ENCODE measurements around the gene ERBB4.

Gene ERBB4

GRCh38 chr2:211823886-211824479, 714.6 kb downstream of the ERBB4 start:
- Mint-ChIP-seq H3K4me1 (ENCODE audit: low read depth) (no peaks in the 10 kb centered on the region), H3K27me3 (no peaks in the 10 kb centered on the region), H3K36me3 (ENCODE audit: low read depth) (no peaks in the 10 kb centered on the region), H3K4me3 (no peak overlapping the region), H3K9me3 (peaks cover 10% of the 10 kb centered on the region), H3K27ac (no peak overlapping the region)
- no peak for DNase-seq

DNA sequence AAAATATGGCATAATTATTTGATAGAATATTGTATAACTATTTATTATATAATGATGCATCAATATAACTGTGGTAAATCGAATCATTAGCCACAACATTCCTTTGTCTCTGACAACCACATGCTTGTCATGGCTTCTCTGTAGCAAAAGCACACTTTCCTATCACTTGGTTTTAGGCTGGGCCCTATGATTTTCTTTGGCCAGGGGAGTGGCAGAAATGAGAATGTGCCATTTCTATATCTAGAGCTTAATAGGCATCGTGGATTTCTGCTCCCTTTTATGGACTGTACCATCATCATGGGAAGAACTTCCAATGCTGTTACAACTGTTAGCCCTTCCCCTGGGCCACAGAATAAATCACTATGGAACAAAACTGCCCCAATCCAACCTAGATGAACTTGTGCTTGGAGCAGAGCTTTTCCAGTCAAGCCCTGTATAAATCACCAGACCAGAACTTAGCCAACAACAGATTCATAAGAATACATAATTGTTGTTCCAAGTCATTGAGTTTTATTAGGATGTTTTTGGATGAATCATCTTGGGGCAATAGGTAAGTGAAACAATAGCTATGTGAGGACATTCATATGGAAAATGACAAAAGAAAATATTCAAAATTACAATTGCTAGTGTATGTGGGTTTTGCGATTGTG, 715.8 kb downstream of the ERBB4 start:
- Mint-ChIP-seq H3K27me3 (no peaks in the 10 kb centered on the region), H3K36me3 (ENCODE audit: low read depth) (no peaks in the 10 kb centered on the region), H3K9me3 (peaks cover 10% of the 10 kb centered on the region), H3K4me3 (no peak overlapping the region), H3K27ac (no peak overlapping the region), H3K4me1 (ENCODE audit: low read depth) (no peaks in the 10 kb centered on the region)
- no peak for DNase-seq

DNA sequence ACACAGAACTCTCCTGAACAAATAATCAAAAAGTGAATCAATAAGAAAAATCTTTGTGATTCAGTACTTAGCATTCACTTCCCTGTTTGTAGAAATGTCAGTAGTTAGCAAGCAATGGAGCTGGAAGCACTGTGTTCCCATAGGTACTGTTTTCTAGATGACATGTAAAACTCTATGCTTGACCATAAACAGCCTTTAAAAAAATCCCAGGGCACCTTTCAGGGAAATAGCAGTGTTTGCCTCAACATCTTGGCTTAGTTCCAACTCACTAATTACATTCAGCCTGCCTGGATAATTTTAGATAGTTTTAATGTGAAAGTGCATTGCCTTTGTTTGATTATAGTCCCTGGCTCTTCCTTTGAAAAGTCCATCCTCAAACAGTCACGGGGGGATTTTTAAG, 721.8 kb downstream of the ERBB4 start:
- Mint-ChIP-seq H3K4me3 (no peak overlapping the region), H3K9me3 (peaks cover 13% of the 10 kb centered on the region), H3K27ac (no peak overlapping the region), H3K36me3 (ENCODE audit: low read depth) (no peaks in the 10 kb centered on the region), H3K27me3 (no peaks in the 10 kb centered on the region), H3K4me1 (ENCODE audit: low read depth) (no peaks in the 10 kb centered on the region)
- no peak for DNase-seq

DNA sequence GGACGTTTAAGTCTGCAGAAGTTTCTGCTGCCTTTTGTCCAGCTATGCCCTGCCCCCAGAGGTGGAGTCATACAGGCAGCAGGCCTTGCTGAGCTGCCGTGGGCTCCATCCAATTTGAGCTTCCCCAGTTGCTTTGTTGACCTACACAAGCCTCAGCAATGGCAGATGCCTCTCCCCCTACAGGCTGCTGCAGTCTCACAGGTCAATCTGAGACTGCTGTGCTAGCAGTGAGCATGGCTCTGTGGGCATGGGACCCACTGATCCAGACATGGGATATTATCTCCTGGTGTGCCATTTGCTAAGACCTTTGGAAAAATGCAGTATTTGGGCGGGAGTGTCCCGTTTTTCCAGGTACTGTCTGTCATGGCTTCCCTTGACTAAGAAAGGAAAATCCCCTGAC, 726.0 kb downstream of the ERBB4 start:
- H3K4me1 Mint-ChIP-seq (ENCODE audit: low read depth): no peaks in the 10 kb centered on the region
- no peak overlapping the region for H3K4me3 Mint-ChIP-seq
- H3K36me3 Mint-ChIP-seq (ENCODE audit: low read depth): no peaks in the 10 kb centered on the region
- H3K9me3 Mint-ChIP-seq: peaks cover 5% of the 10 kb centered on the region
- no peaks in the 10 kb centered on the region for H3K27me3 Mint-ChIP-seq
- no peak for DNase-seq
- H3K27ac Mint-ChIP-seq: no peak overlapping the region

DNA sequence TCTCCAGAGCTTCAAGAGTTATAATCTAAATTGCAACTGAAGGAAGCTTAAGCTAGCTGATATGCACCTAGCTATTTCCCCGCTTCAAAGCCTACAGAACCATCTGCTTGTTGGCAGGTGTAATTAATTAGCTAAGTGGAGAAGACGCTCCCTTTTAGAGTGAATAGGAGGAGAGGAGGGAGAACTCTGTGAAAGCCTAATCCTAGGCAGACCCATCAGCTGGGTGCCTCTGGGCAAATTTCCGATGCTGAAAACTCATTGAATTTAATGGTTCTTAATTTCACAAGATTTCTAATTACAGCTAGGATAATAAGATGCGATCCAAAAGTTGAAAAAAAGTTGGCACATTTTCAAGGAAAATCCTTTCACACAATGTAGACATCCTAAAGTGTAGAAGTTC, 735.9 kb downstream of the ERBB4 start:
- DNase-seq: no peak
- H3K27me3 Mint-ChIP-seq: no peaks in the 10 kb centered on the region
- no peaks in the 10 kb centered on the region for H3K9me3 Mint-ChIP-seq
- H3K4me1 Mint-ChIP-seq (ENCODE audit: low read depth): no peaks in the 10 kb centered on the region
- H3K27ac Mint-ChIP-seq: no peak overlapping the region
- no peaks in the 10 kb centered on the region for H3K36me3 Mint-ChIP-seq (ENCODE audit: low read depth)
- H3K4me3 Mint-ChIP-seq: no peak overlapping the region

- Mint-ChIP-seq H3K4me1 (ENCODE audit: low read depth) (no peaks in the 10 kb centered on the region), H3K4me3 (no peak overlapping the region), H3K36me3 (ENCODE audit: low read depth) (no peaks in the 10 kb centered on the region), H3K27ac (no peak overlapping the region), H3K27me3 (no peaks in the 10 kb centered on the region), H3K9me3 (no peaks in the 10 kb centered on the region)
- DNase-seq: no peak
Measured at GRCh38 chr2:211800001-211800400, 738.6 kb downstream of the ERBB4 start.

DNA sequence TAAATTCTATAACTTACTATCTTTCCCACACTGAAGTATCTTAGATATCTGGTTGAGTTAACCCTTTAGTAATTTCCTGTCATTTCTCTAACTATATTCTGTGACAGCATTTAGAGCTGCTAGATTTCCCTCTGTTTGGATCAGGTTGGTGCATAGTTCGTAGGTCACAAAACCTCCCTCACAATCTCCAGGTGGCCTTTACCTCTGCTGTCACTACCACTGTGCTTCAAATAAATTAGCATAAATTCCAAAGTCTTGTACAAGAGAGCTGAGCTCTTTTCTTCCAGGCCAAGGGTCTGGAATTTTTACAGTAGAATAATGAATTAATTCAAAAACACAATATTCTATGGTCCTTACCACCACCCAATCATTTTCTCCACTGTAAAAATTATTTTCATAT, 739.7 kb downstream of the ERBB4 start:
- no peaks in the 10 kb centered on the region for H3K4me1 Mint-ChIP-seq (ENCODE audit: low read depth)
- no peaks in the 10 kb centered on the region for H3K27me3 Mint-ChIP-seq
- H3K27ac Mint-ChIP-seq: no peak overlapping the region

GRCh38 chr2:211793690-211794089, 744.9 kb downstream of the ERBB4 start:
- Mint-ChIP-seq H3K27me3 (no peaks in the 10 kb centered on the region), H3K9me3 (no peaks in the 10 kb centered on the region), H3K27ac (no peak overlapping the region), H3K36me3 (ENCODE audit: low read depth) (no peaks in the 10 kb centered on the region), H3K4me3 (no peak overlapping the region), H3K4me1 (ENCODE audit: low read depth) (no peaks in the 10 kb centered on the region)
- DNase-seq: no peak

More for the DNA sequence above, 739.7 kb downstream of the ERBB4 start:
- Mint-ChIP-seq H3K9me3 (no peaks in the 10 kb centered on the region), H3K4me3 (no peak overlapping the region), H3K36me3 (ENCODE audit: low read depth) (no peaks in the 10 kb centered on the region)
- DNase-seq: no peak

DNA sequence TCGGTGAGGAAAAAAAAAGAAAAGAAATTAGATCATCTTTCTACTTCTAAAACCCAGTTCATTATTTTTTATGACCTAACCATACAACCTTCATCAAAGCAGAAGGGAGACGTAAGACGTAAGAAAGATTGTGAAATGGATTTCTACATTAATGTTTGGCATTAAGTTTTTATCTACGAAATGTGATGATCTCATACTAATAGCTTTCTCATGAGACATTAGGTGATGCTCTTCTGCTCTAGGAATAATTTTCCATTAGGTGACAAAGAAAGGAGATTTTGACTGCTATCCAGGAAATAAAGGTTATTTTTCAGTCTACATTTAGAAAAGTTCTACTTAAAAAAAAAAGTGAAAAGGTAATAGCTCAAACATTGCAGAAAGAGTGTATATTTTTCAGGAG, 748.6 kb downstream of the ERBB4 start:
- no peaks in the 10 kb centered on the region for H3K4me1 Mint-ChIP-seq (ENCODE audit: low read depth)
- no peak for DNase-seq
- H3K4me3 Mint-ChIP-seq: no peak overlapping the region
- H3K9me3 Mint-ChIP-seq: no peaks in the 10 kb centered on the region
- H3K36me3 Mint-ChIP-seq (ENCODE audit: low read depth): no peaks in the 10 kb centered on the region
- no peaks in the 10 kb centered on the region for H3K27me3 Mint-ChIP-seq
- H3K27ac Mint-ChIP-seq: no peak overlapping the region

- DNase-seq: no peak
- H3K36me3 Mint-ChIP-seq (ENCODE audit: low read depth): no peaks in the 10 kb centered on the region
Measured at GRCh38 chr2:211766689-211767088, 771.9 kb downstream of the ERBB4 start.

DNA sequence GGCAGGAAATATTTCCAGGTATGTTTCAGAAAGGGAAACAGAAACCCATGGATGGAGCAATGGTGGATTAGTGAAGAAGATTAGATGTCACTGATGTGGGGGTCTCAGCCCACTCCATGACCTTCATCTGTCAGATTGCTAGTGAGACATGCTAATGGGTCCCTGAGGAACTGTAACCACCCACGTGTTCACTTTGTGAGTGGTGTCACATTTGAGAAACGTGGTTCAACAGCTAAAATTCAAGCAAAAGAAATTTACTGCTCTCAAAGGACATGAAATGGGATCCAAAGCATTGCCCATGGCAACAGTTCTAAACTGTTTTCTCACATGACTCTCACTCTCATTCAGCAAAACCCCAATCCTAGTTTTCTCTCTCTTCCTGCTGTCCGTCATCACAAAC, 776.1 kb downstream of the ERBB4 start:
- Mint-ChIP-seq H3K27me3 (no peaks in the 10 kb centered on the region), H3K36me3 (ENCODE audit: low read depth) (no peaks in the 10 kb centered on the region), H3K27ac (no peak overlapping the region), H3K9me3 (no peaks in the 10 kb centered on the region), H3K4me1 (ENCODE audit: low read depth) (no peaks in the 10 kb centered on the region), H3K4me3 (no peak overlapping the region)
- no peak for DNase-seq

More at GRCh38 chr2:211766689-211767088, 771.9 kb downstream of the ERBB4 start:
- Mint-ChIP-seq H3K9me3 (peaks cover 2% of the 10 kb centered on the region), H3K4me3 (no peak overlapping the region), H3K27me3 (no peaks in the 10 kb centered on the region), H3K4me1 (ENCODE audit: low read depth) (no peaks in the 10 kb centered on the region), H3K27ac (no peak overlapping the region)

- H3K9me3 Mint-ChIP-seq: no peaks in the 10 kb centered on the region
- H3K27ac Mint-ChIP-seq: no peak overlapping the region
- no peak for DNase-seq
- no peaks in the 10 kb centered on the region for H3K36me3 Mint-ChIP-seq (ENCODE audit: low read depth)
- no peaks in the 10 kb centered on the region for H3K4me1 Mint-ChIP-seq (ENCODE audit: low read depth)
- H3K4me3 Mint-ChIP-seq: no peak overlapping the region
- H3K27me3 Mint-ChIP-seq: no peaks in the 10 kb centered on the region
Measured at GRCh38 chr2:211760103-211760502, 778.5 kb downstream of the ERBB4 start.

DNA sequence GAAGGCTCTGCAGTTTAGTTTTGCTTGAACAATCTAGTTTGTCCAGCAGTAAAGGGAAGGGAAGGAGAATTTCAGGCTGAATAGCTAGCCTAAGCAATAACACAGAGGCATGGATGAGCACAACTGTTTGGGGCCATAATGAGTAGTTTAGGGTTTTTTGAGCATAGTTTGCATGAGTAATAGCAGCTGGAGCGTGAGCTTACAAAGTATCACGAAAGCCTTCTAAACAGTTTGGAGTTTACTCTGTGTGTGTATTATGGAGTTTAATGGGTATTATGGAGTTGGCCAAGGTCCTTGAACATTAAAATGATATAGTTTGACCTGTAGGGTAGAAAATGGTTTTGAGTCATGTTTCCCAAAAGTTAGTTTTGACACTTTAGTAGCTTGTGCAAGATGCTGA, 782.3 kb downstream of the ERBB4 start:
- Mint-ChIP-seq H3K4me3 (no peak overlapping the region), H3K27me3 (no peaks in the 10 kb centered on the region), H3K27ac (no peak overlapping the region), H3K9me3 (peaks cover 3% of the 10 kb centered on the region), H3K4me1 (ENCODE audit: low read depth) (no peaks in the 10 kb centered on the region), H3K36me3 (ENCODE audit: low read depth) (no peaks in the 10 kb centered on the region)
- DNase-seq: no peak

- Mint-ChIP-seq H3K4me1 (ENCODE audit: low read depth) (no peaks in the 10 kb centered on the region), H3K4me3 (no peak overlapping the region), H3K27ac (no peak overlapping the region), H3K36me3 (ENCODE audit: low read depth) (no peaks in the 10 kb centered on the region), H3K9me3 (peaks cover 3% of the 10 kb centered on the region), H3K27me3 (no peaks in the 10 kb centered on the region)
- DNase-seq: no peak
Measured at GRCh38 chr2:211755187-211755586, 783.4 kb downstream of the ERBB4 start.

DNA sequence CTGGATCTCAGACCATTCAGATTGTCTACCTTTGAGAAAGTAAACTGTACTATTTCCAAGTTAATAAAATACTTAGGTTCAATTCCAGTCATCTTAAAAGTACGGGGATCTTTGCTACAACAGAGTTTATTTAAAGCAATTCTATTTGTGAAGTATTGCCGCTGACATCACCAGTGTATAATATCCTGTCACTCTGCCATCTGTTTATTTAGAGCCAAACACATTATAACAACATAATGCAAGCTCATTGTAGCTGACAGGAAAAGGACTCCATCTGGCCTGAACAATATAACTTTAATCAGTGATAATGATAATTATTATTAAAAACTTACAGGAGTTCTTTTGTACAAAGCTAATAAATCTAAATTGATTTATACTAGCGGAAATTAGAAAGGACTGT, 786.8 kb downstream of the ERBB4 start:
- no peak for DNase-seq
- Mint-ChIP-seq H3K4me3 (no peak overlapping the region), H3K9me3 (peaks cover 3% of the 10 kb centered on the region), H3K27ac (no peak overlapping the region), H3K27me3 (no peaks in the 10 kb centered on the region), H3K4me1 (ENCODE audit: low read depth) (no peaks in the 10 kb centered on the region), H3K36me3 (ENCODE audit: low read depth) (no peaks in the 10 kb centered on the region)

- H3K9me3 Mint-ChIP-seq: no peaks in the 10 kb centered on the region
- H3K27ac Mint-ChIP-seq: no peak overlapping the region
- no peaks in the 10 kb centered on the region for H3K4me1 Mint-ChIP-seq (ENCODE audit: low read depth)
- DNase-seq: no peak
- H3K27me3 Mint-ChIP-seq: no peaks in the 10 kb centered on the region
- no peak overlapping the region for H3K4me3 Mint-ChIP-seq
- no peaks in the 10 kb centered on the region for H3K36me3 Mint-ChIP-seq (ENCODE audit: low read depth)
Measured at GRCh38 chr2:211748339-211748738, 790.3 kb downstream of the ERBB4 start.

Data from activated T-cell treated with anti-CD3 and anti-CD28 coated beads, Interleukin-2, amount 50 U/mL, for 24 hours (primary cell).